ENCODE data around the gene C19orf47.

- no peak for TF ChIP-seq EZH2phosphoT487 (conservative IDR thresholded peaks at IDR 0.05; ENCODE audit: low read length)
- TF ChIP-seq CTCF (IDR thresholded peaks at IDR 0.05; ENCODE audit: insufficient read depth, low read length, poor library complexity, severe bottlenecking): no peak
Measured at GRCh38 chr19:40312533-40312932, 35.7 kb downstream of the C19orf47 start.

Data from SU-DHL-6 (cell line).